IMR-90 (cell line): ENCODE measurements around the gene PRPF40B. TPM values are rescaled to one million over a fixed set of nuclear protein-coding genes. Genes with fewer than 3 reads are reported as not detected.

Source experiments
- ATAC-seq: fragments of 200-7000 bp; cut with Tn5 transposase; 2 replicates; pipeline ENCODE4 v1.9.1; 2020; ENCODE audit warnings: low read depth, mild to moderate bottlenecking, moderate library complexity
- BruUV-seq: library from RNA; stranded (reverse); fragments of 400-500 nt; replicated peaks from 2 replicates; lab custom pipeline; 2021; lab: Mats Ljungman, UMichigan
- CTCF ChIA-PET: fragments of 300-600 bp; formaldehyde crosslinking; extraction: SDS; loops from one replicate; lab custom pipeline; 2021; ENCODE audit warnings: antibody characterized with exemption; lab: Yijun Ruan, JAX
- POLR2A ChIA-PET: fragments of 300-600 bp; sonication (Branson Sonifier 250); formaldehyde crosslinking; loops from one replicate; lab custom pipeline; 2022; ENCODE audit warnings: antibody characterized with exemption; ENCODE audit not compliant: unreplicated experiment; lab: Charles Lee
- DNase-seq: peaks from one replicate; pipeline ENCODE4 v3.0.0; 2013
- H2AFZ ChIP-seq: replicated peaks from 2 replicates; pipeline ENCODE3; 2013; ENCODE audit warnings: low read length, mild to moderate bottlenecking; ENCODE audit not compliant: poor library complexity
- H2AK5ac ChIP-seq: 2 replicates; pipeline ENCODE4 v1.6.1; 2013; ENCODE audit warnings: low read depth, low read length, inconsistent platforms
- H2AK9ac ChIP-seq: replicated peaks from 2 replicates; pipeline ENCODE3; 2013; ENCODE audit warnings: mild to moderate bottlenecking, low read depth, low read length, moderate library complexity; ENCODE audit not compliant: poor library complexity
- H2BK120ac ChIP-seq: 2 replicates; pipeline ENCODE4 v1.6.1; 2013; ENCODE audit warnings: low read depth, low read length, inconsistent platforms
- H2BK15ac ChIP-seq: 3 replicates; pipeline ENCODE4 v1.6.1; 2013; ENCODE audit warnings: low read depth, low read length, inconsistent platforms
- H2BK20ac ChIP-seq: 2 replicates; pipeline ENCODE4 v1.6.1; 2013; ENCODE audit warnings: low read depth, mild to moderate bottlenecking, inconsistent platforms, low read length, moderate library complexity
- H2BK5ac ChIP-seq: 2 replicates; pipeline ENCODE4 v1.6.1; 2013; ENCODE audit warnings: mild to moderate bottlenecking, low read depth, low read length, inconsistent platforms; ENCODE audit not compliant: poor library complexity, severe bottlenecking
- H3K14ac ChIP-seq: replicated peaks from 2 replicates; pipeline ENCODE4 v1.6.1; 2013; ENCODE audit warnings: low read depth, low read length, inconsistent platforms
- H3K18ac ChIP-seq: 2 replicates; pipeline ENCODE4 v1.6.1; 2013; ENCODE audit warnings: low read depth, low read length, control low read depth
- H3K23ac ChIP-seq: 2 replicates; pipeline ENCODE4 v1.6.1; 2013; ENCODE audit warnings: low read depth, low read length, inconsistent platforms
- H3K27ac ChIP-seq: 2 replicates; pipeline ENCODE4 v1.5.1; 2013; ENCODE audit warnings: mild to moderate bottlenecking, control low read depth, low read length; ENCODE audit not compliant: insufficient read depth
- H3K27me3 ChIP-seq: 2 replicates; pipeline ENCODE4 v1.6.1; 2013; ENCODE audit warnings: low read length; ENCODE audit not compliant: control insufficient read depth, insufficient read depth
- H3K36me3 ChIP-seq: 2 replicates; pipeline ENCODE4 v1.6.1; 2013; ENCODE audit warnings: low read length, mixed read lengths; ENCODE audit not compliant: control insufficient read depth, insufficient read depth
- H3K4ac ChIP-seq: 2 replicates; pipeline ENCODE4 v1.6.1; 2013; ENCODE audit warnings: low read depth, low read length, inconsistent platforms
- H3K4me1 ChIP-seq: 2 replicates; pipeline ENCODE4 v1.6.1; 2013; ENCODE audit warnings: low read length, mixed read lengths; ENCODE audit not compliant: control insufficient read depth, insufficient read depth
- H3K4me2 ChIP-seq: 2 replicates; pipeline ENCODE4 v1.6.1; 2013; ENCODE audit warnings: low read depth, mild to moderate bottlenecking, control low read depth, low read length, moderate library complexity
- H3K4me3 ChIP-seq: 2 replicates; pipeline ENCODE4 v1.5.1; 2013; ENCODE audit warnings: low read depth, mild to moderate bottlenecking, control low read depth, low read length, moderate library complexity; ENCODE audit not compliant: insufficient read depth
- H3K56ac ChIP-seq: 2 replicates; pipeline ENCODE4 v1.6.1; 2013; ENCODE audit warnings: low read length, inconsistent platforms; ENCODE audit not compliant: insufficient read depth; ENCODE audit errors: extremely low read depth
- H3K79me1 ChIP-seq, 2 experiments: 2 replicates each; pipeline ENCODE4 v1.6.1; 2013; ENCODE audit warnings: low read length in 2 of 2, inconsistent platforms in 1 of 2, low read depth in 1 of 2
- H3K9ac ChIP-seq: 2 replicates; pipeline ENCODE4 v1.6.1; 2013; ENCODE audit warnings: low read depth, low read length, control low read depth
- H3K9me1 ChIP-seq: 2 replicates; pipeline ENCODE4 v1.6.1; 2013; ENCODE audit warnings: low read length, inconsistent platforms; ENCODE audit not compliant: insufficient read depth
- H3K9me3 ChIP-seq: 2 replicates; pipeline ENCODE4 v1.6.1; 2013; ENCODE audit warnings: low read length; ENCODE audit not compliant: control insufficient read depth, insufficient read depth
- H4K20me1 ChIP-seq: 2 replicates; pipeline ENCODE4 v1.6.1; 2013; ENCODE audit warnings: low read length, inconsistent platforms; ENCODE audit not compliant: insufficient read depth
- H4K5ac ChIP-seq: 2 replicates; pipeline ENCODE4 v1.6.1; 2013; ENCODE audit warnings: mild to moderate bottlenecking, low read depth, low read length, control low read depth
- H4K8ac ChIP-seq, 2 experiments: 2 replicates each; pipeline ENCODE4 v1.6.1; 2013; ENCODE audit warnings: low read depth in 2 of 2, low read length in 2 of 2, control low read depth in 1 of 2, inconsistent platforms in 1 of 2
- H4K91ac ChIP-seq: 2 replicates; pipeline ENCODE4 v1.6.1; 2013; ENCODE audit warnings: low read depth, low read length, inconsistent platforms; ENCODE audit not compliant: insufficient read depth
- CEBPB ChIP-seq: IDR thresholded peaks from 2 replicates; pipeline ENCODE4 v1.6.1; 2012; ENCODE audit warnings: low read depth, low read length, improper control_type of control experiment
- MAFK ChIP-seq: IDR thresholded peaks from 2 replicates; pipeline ENCODE4 v1.6.1; 2012; ENCODE audit warnings: low read depth, low read length, improper control_type of control experiment
- MAZ ChIP-seq: IDR thresholded peaks from 2 replicates; pipeline ENCODE4 v1.6.1; 2012; ENCODE audit warnings: low read depth, mild to moderate bottlenecking, low read length, improper control_type of control experiment, moderate library complexity, borderline replicate concordance
- MXI1 ChIP-seq: IDR thresholded peaks from 2 replicates; pipeline ENCODE4 v1.6.1; 2012; ENCODE audit warnings: low read depth, mild to moderate bottlenecking, low read length, moderate library complexity, borderline replicate concordance
- NFE2L2 ChIP-seq: fragments of 150-350 bp; IDR thresholded peaks from 2 replicates; pipeline ENCODE4 v1.6.1; 2016; ENCODE audit warnings: low read depth, mild to moderate bottlenecking, low read length
- RAD21 ChIP-seq: IDR thresholded peaks from 2 replicates; pipeline ENCODE4 v1.6.1; 2012; ENCODE audit warnings: low read length, improper control_type of control experiment
- RCOR1 ChIP-seq: IDR thresholded peaks from 2 replicates; pipeline ENCODE4 v1.6.1; 2012; ENCODE audit warnings: mild to moderate bottlenecking, low read length, improper control_type of control experiment; ENCODE audit not compliant: insufficient replicate concordance
- SMC3 ChIP-seq: fragments of 150-350 bp; IDR thresholded peaks from 2 replicates; pipeline ENCODE4 v1.6.1; 2016; ENCODE audit warnings: low read depth, mild to moderate bottlenecking, antibody characterized with exemption, low read length, moderate library complexity
- USF2 ChIP-seq: fragments of 150-350 bp; IDR thresholded peaks from 2 replicates; pipeline ENCODE4 v1.6.1; 2017; ENCODE audit warnings: mild to moderate bottlenecking, antibody characterized with exemption, low read length, low read depth
- whole genome bisulfite sequencing, 2 experiments: methylation state at CpG; one replicate each; pipeline versions ENCODE4 v1.1.5 to v1.1.7; 2013; ENCODE audit warnings: missing lambda C conversion rate in 2 of 2; ENCODE audit not compliant: insufficient read length in 1 of 2; ENCODE audit errors: extremely low coverage in 2 of 2; 5-methylcytosine and 5-hydroxymethylcytosine counted together
- dilution Hi-C: fragments of 300-500 bp; cut with HindIII; formaldehyde crosslinking; loops from one replicate; pipeline ENCODE4 v1.14.3; 2018; ENCODE audit warnings: low sequenced_read_pairs; ENCODE audit not compliant: unreplicated experiment
- in situ Hi-C: fragments of 300-500 bp; cut with MboI; formaldehyde crosslinking; loops from 3 replicates; pipeline ENCODE4 v1.14.3; 2019; ENCODE audit warnings: low sequenced_read_pairs, inconsistent platforms, mixed read lengths
- intact Hi-C: fragments of 100-400 bp; cut with micrococcal nuclease; formaldehyde crosslinking; loops from 2 replicates; pipeline ENCODE4 v1.10.0; 2022
- polyA plus RNA-seq, 3 experiments: library from polyadenylated mRNA; depleted of rRNA; stranded (reverse); fragments of >200 nt; gene quantifications; 2 replicates each; pipeline ENCODE4 v1.2.3, GENCODE V29; 2012; ENCODE audit warnings: low replicate concordance in 1 of 3
- total RNA-seq: library from RNA; depleted of rRNA; stranded (reverse); fragments of >200 nt; gene quantifications from 2 replicates; pipeline ENCODE4 v1.2.3, GENCODE V29; 2012

Gene PRPF40B
- total and polyA plus RNA-seq, 2 of the 4 experiments (the other 2 are of a cell fraction) = 5.0 to 11.8 TPM

- Histone ChIP-seq H2AK9ac (no peak overlapping the region), H3K27me3 (no peaks in the 10 kb centered on the region), H3K9me1 (peaks cover 8% of the 10 kb centered on the region; the same call in 1 of the 2 replicates), H2BK20ac (no peak overlapping the region), H3K9me3 (peaks cover 3% of the 10 kb centered on the region; the same call in 1 of the 2 replicates), H3K56ac (no peak overlapping the region), H2BK5ac (no peak overlapping the region), H4K91ac (no peak overlapping the region), H4K20me1 (no peaks in the 10 kb centered on the region), H3K4ac (no peak overlapping the region), H3K18ac (no peak overlapping the region), H3K4me1 (peaks cover 2% of the 10 kb centered on the region; the same call in 1 of the 2 replicates), H3K9ac (no peak overlapping the region), H4K5ac (no peak overlapping the region), H3K27ac (no peak overlapping the region), H3K36me3 (peaks cover 4% of the 10 kb centered on the region; the same call in 1 of the 2 replicates), H3K14ac (no peak overlapping the region), H3K23ac (no peak overlapping the region), H2BK120ac (no peak overlapping the region), H2AFZ (no peak overlapping the region), H4K8ac (no peak overlapping the region), H2AK5ac (no peak overlapping the region), H3K4me3 (no peak overlapping the region), H3K4me2 (no peak overlapping the region), H3K79me1 (peaks cover 0 to 12% of the 10 kb centered on the region in 2 experiments; a peak in 1 of 4 replicates), H2BK15ac (no peak overlapping the region)
- TF ChIP-seq NFE2L2 = no peak
- TF ChIP-seq MXI1 = no peak
- no peak for TF ChIP-seq MAFK
- no peak for TF ChIP-seq SMC3
- peak; percentile 55 for TF ChIP-seq CEBPB
- no peak for TF ChIP-seq USF2
- TF ChIP-seq MAZ = no peak
- TF ChIP-seq RAD21 = no peak
- no peak for TF ChIP-seq RCOR1
- ATAC-seq = no peak
- dilution Hi-C loops = no loop called here
- no TSS peak for BruUV-seq
- ChIA-PET CTCF (no interaction called here), POLR2A (no interaction called here)
- DNase-seq = no peak
- WGBS, 2 experiments = 80% methylated on average over 1 of the region's 11 CpGs; no CpG with 5 or more reads in 1 of the 2 experiments
- intact Hi-C loops = no loop called here
- in situ Hi-C loops = no loop called here
Observed at GRCh38 chr12:49587174-49587908, 36.0 kb upstream of the PRPF40B start.
